Testis (tissue), 3 donors: ENCODE measurements around the gene ZBED1. TPM values are rescaled to one million over a fixed set of nuclear protein-coding genes. Genes with fewer than 3 reads are reported as not detected.

Experiments used
- DNase-seq: peaks from one replicate; pipeline ENCODE4 v3.0.0-alpha.2; 2019
- H3K27ac ChIP-seq, 2 donors: fragments of 200-600 bp; sonication (generic); one replicate each; pipeline ENCODE4 v1.5.1; 2019
- H3K27me3 ChIP-seq: fragments of 200-600 bp; sonication (generic); one replicate; pipeline ENCODE4 v1.5.1; 2019
- H3K36me3 ChIP-seq: fragments of 200-600 bp; sonication (generic); one replicate; pipeline ENCODE4 v1.5.1; 2017; ENCODE audit warnings: low read depth; ENCODE audit errors: missing control alignments
- H3K4me1 ChIP-seq: fragments of 200-600 bp; sonication (generic); one replicate; pipeline ENCODE4 v1.5.1; 2019
- H3K4me3 ChIP-seq, 2 donors: fragments of 200-600 bp; sonication (generic); one replicate each; pipeline ENCODE4 v1.5.1; 2017 to 2019
- H3K9me3 ChIP-seq: fragments of 200-600 bp; sonication (generic); one replicate; pipeline ENCODE4 v1.5.1; 2017
- POLR2A ChIP-seq: fragments of 450-650 bp; IDR thresholded peaks from one replicate; pipeline ENCODE4 v1.6.1; 2017; ENCODE audit warnings: antibody characterized with exemption, mild to moderate bottlenecking, moderate library complexity
- WGBS, 2 donors: methylation state at CpG; one replicate each; pipeline ENCODE4 v1.1.5; 2018; 5-methylcytosine and 5-hydroxymethylcytosine counted together
- intact Hi-C: fragments of 100-400 bp; cut with DNase I; formaldehyde crosslinking; loops from one replicate; pipeline ENCODE4 v1.15.1; 2023; ENCODE audit warnings: low total_unique reads
- polyA plus RNA-seq: library from polyadenylated mRNA; stranded (reverse); fragments of 350-450 nt; fragmentation: Illumina TruSeq; extraction: RNeasy Lipid Tissue Mini Kit (QIAGEN cat#74804); gene quantifications from one replicate; pipeline ENCODE4 v1.2.3, GENCODE V29; 2014; ENCODE audit warnings: low read depth, low replicate concordance; ENCODE audit not compliant: insufficient read depth
- total RNA-seq, 2 donors: library from RNA; depleted of rRNA; stranded (reverse); fragments of >200 nt; gene quantifications; one replicate each; pipeline ENCODE4 v1.2.3, GENCODE V29; 2016
- TF ChIP-seq, protein P1 (sequence below), 3 experiments: fragments of 450-650 bp in 2 of 3; fragments of 200-600 bp in 1 of 3; sonication (generic) in 1 of 3; IDR thresholded peaks; one replicate each; pipeline ENCODE4 v1.5.1; 2016 to 2019; ENCODE audit warnings: antibody characterized with exemption in 3 of 3, mild to moderate bottlenecking in 2 of 3, moderate library complexity in 1 of 3

ZBED1 gene
- total and polyA plus RNA-seq, 3 donors from 2014 or later, result 24.2 to 77.0 (median 47.2) TPM

GRCh38 chrX:2452799-2453198 is 48.0 kb downstream of the ZBED1 start:
- Histone ChIP-seq H3K4me3 (peak overlapping the region in 1 of 2 donors; percentile 20), H3K36me3 (no peaks in the 10 kb centered on the region)
- WGBS, 2 donors, result 71 to 96% methylated on average over 4 of the region's 4 CpGs

GRCh38 chrX:2452317-2452784 is 48.4 kb downstream of the ZBED1 start:
- Histone ChIP-seq H3K4me1 (no peaks in the 10 kb centered on the region), H3K36me3 (no peaks in the 10 kb centered on the region), H3K9me3 (no peaks in the 10 kb centered on the region), H3K27me3 (no peaks in the 10 kb centered on the region), H3K27ac (no peak overlapping the region), H3K4me3 (peak overlapping the region in 1 of 2 donors; percentile 20)
- peak; percentile 81 for DNase-seq
- 70 to 85% methylated on average over 16 to 22 of the region's 22 CpGs for WGBS, 2 donors
- TF ChIP-seq, protein P1, sequence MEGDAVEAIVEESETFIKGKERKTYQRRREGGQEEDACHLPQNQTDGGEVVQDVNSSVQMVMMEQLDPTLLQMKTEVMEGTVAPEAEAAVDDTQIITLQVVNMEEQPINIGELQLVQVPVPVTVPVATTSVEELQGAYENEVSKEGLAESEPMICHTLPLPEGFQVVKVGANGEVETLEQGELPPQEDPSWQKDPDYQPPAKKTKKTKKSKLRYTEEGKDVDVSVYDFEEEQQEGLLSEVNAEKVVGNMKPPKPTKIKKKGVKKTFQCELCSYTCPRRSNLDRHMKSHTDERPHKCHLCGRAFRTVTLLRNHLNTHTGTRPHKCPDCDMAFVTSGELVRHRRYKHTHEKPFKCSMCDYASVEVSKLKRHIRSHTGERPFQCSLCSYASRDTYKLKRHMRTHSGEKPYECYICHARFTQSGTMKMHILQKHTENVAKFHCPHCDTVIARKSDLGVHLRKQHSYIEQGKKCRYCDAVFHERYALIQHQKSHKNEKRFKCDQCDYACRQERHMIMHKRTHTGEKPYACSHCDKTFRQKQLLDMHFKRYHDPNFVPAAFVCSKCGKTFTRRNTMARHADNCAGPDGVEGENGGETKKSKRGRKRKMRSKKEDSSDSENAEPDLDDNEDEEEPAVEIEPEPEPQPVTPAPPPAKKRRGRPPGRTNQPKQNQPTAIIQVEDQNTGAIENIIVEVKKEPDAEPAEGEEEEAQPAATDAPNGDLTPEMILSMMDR (IDR thresholded peaks at IDR 0.05), result peak in 1 of 3 experiments; percentile 10
- no peak for TF ChIP-seq POLR2A
- intact Hi-C loops, result no loop called here

More at GRCh38 chrX:2452799-2453198, 48.0 kb downstream of the ZBED1 start:
- Histone ChIP-seq H3K9me3 (no peaks in the 10 kb centered on the region), H3K27ac (no peak overlapping the region), H3K4me1 (no peaks in the 10 kb centered on the region), H3K27me3 (no peaks in the 10 kb centered on the region)
- no peak for TF ChIP-seq POLR2A
- TF ChIP-seq, protein P1 (IDR thresholded peaks at IDR 0.05), result no peak
- DNase-seq, result no peak
- intact Hi-C loops, result no loop called here

DNA sequence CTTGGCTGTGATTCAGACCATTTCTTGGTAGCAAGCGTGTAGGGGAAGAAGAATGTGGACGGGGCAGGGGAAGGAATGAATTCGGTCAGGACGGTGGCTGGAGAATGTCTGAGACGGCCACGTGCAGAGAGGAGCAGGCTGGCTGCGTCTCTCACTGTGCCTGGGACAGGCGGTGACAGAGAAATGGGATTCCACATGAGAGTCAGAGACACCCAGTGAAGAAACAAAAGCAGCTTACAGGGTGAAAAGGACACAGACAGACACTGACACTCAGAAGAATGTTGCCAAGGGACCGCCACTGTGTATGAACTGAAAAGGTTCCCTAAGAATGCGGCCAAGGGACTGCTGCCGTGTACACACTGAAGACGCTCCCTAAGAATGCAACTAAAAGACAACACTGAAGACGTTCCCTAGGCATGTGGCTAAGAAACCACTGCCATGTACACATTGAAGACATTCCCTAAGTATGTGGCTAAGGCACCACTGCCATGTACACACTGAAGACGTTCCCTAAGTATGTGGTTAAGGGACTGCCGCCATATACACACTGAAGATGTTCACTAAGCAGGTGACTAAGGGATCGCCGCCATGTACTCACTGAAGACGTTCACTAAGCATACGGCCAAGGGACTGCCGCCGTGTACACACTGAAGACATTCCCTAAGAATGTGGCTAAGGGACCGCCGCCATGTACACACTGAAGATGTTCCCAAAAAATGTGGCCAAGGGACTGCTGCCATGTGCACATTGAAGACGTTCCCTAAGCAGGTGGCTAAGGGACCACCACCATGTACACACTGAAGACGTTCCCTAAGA is 49.1 kb downstream of the ZBED1 start:
- intact Hi-C loops, result no loop called here
- TF ChIP-seq POLR2A, result no peak
- TF ChIP-seq, protein P1 (IDR thresholded peaks at IDR 0.05), result no peak
- no peaks in the 10 kb centered on the region for H3K36me3 ChIP-seq

DNA sequence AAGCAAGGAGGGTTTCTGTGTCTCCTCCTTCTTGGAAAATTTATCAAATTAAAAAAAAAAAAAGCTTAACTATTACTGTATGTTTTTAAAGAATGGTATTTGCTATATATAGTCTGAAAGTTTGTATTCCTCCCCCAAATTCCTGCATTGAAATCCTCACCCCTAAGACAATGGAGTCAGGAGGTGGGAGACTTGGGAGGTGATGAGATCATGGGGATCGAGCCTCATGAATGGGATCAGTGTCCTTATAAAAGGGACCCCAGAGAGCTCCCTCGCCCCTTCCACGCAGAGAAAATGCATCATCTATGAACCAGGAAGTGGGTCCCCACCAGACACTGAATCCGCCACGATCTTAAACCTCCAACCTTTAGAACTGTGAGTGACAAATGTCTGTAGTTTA is 50.1 kb downstream of the ZBED1 start:
- WGBS, 2 donors, result 67 to 76% methylated on average over 5 of the region's 5 CpGs
- Histone ChIP-seq H3K9me3 (no peaks in the 10 kb centered on the region), H3K27ac (no peak overlapping the region), H3K4me1 (no peaks in the 10 kb centered on the region), H3K27me3 (no peaks in the 10 kb centered on the region), H3K36me3 (no peaks in the 10 kb centered on the region), H3K4me3 (no peak overlapping the region)
- intact Hi-C loops, result no loop called here
- TF ChIP-seq POLR2A, result no peak
- TF ChIP-seq, protein P1 (IDR thresholded peaks at IDR 0.05), result no peak
- no peak for DNase-seq

More for the DNA sequence above, 49.1 kb downstream of the ZBED1 start:
- Histone ChIP-seq H3K27ac (no peak overlapping the region), H3K9me3 (no peaks in the 10 kb centered on the region), H3K4me1 (no peaks in the 10 kb centered on the region), H3K4me3 (peak overlapping the region in 1 of 2 donors; percentile 20), H3K27me3 (no peaks in the 10 kb centered on the region)
- 46 to 52% methylated on average over 23 to 25 of the region's 25 CpGs for WGBS, 2 donors
- no peak for DNase-seq
